Measurements from ENCODE around the gene PARM1. TPM values are rescaled to one million over a fixed set of nuclear protein-coding genes. Genes with fewer than 3 reads are reported as not detected.

PARM1 gene
- 1 to 10 TPM in 1 of 3 donors, under 1 TPM in 2; 0.14 to 1.4 (median 0.24) TPM for total RNA-seq
- 4.8 TPM for total RNA-seq (2013)

GRCh38 chr4:74932832-74933561 is at the start of gene PARM1:
Gene PARM1, plus strand, starts transcription at chr4:74933116. Its CDS starts 212 bp downstream, at chr4:74933328.
- H3K9me3 ChIP-seq (ENCODE audit: control insufficient read depth, insufficient read depth, low read length), result no peaks in the 10 kb centered on the region
- intact Hi-C loops (cut with micrococcal nuclease), result no loop called here
- DNase-seq, result peak in 1 of 2 donors; percentile 4
- H3K36me3 ChIP-seq (ENCODE audit: control insufficient read depth, insufficient read depth, low read length), result no peaks in the 10 kb centered on the region
- Mint-ChIP-seq H3K27ac (no peak within 1 kb of the TSS), H3K27me3 (ENCODE audit: low read depth in 2 of 2) (peaks cover 43 to 44% of the 10 kb centered on the region in 2 donors), H3K36me3 (peaks cover 5% of the 10 kb centered on the region), H3K9me3 (peaks cover 0 to 2% of the 10 kb centered on the region in 2 donors), H3K4me1 (no peaks in the 10 kb centered on the region), H3K4me3 (peak within 1 kb of the TSS; percentile 40)
- WGBS (ENCODE audit: insufficient coverage), result 2% methylated on average over 64 of the region's 64 CpGs
- H3K27me3 ChIP-seq (ENCODE audit: control insufficient read depth, insufficient read depth, low read length), result peaks cover 20% of the 10 kb centered on the region
- peaks cover 9% of the 10 kb centered on the region for H3K4me1 ChIP-seq (ENCODE audit: control insufficient read depth, insufficient read depth, low read length)
- TF ChIP-seq CTCF (IDR thresholded peaks at IDR 0.05), result no peak
- peak within 1 kb of the TSS; percentile 36 for H3K4me3 ChIP-seq (ENCODE audit: low read length)
- H3K27ac ChIP-seq (ENCODE audit: low read length), result no peak within 1 kb of the TSS
- peak; percentile 18 to 62 (median 53) for ATAC-seq

GRCh38 chr4:74884266-74884665 is 48.6 kb upstream of the PARM1 start:
- intact Hi-C loops (cut with micrococcal nuclease), result no loop called here
- H3K36me3 Mint-ChIP-seq, result no peaks in the 10 kb centered on the region
- H3K27ac ChIP-seq (ENCODE audit: low read length), result no peak overlapping the region
- H3K4me3 ChIP-seq (ENCODE audit: low read length), result no peak overlapping the region
- no peak overlapping the region for H3K4me3 Mint-ChIP-seq
- H3K4me1 Mint-ChIP-seq, result no peaks in the 10 kb centered on the region
- H3K9me3 ChIP-seq (ENCODE audit: control insufficient read depth, insufficient read depth, low read length), result no peaks in the 10 kb centered on the region
- H3K4me1 ChIP-seq (ENCODE audit: control insufficient read depth, insufficient read depth, low read length), result no peaks in the 10 kb centered on the region
- no peak for TF ChIP-seq CTCF (IDR thresholded peaks at IDR 0.05)
- H3K27me3 ChIP-seq (ENCODE audit: control insufficient read depth, insufficient read depth, low read length), result no peaks in the 10 kb centered on the region
- no peaks in the 10 kb centered on the region for H3K36me3 ChIP-seq (ENCODE audit: control insufficient read depth, insufficient read depth, low read length)
- DNase-seq (no peak), ATAC-seq (no peak)
- no peak overlapping the region for H3K27ac Mint-ChIP-seq
- peaks cover 3 to 5% of the 10 kb centered on the region in 2 donors for H3K27me3 Mint-ChIP-seq (ENCODE audit: low read depth in 2 of 2)
- H3K9me3 Mint-ChIP-seq, result peaks cover 3 to 8% of the 10 kb centered on the region in 2 donors
- WGBS (ENCODE audit: insufficient coverage), result 53% methylated on average over 1 of the region's 2 CpGs

GRCh38 chr4:74886484-74886883 is 46.4 kb upstream of the PARM1 start:
- H3K9me3 Mint-ChIP-seq, result no peaks in the 10 kb centered on the region
- WGBS (ENCODE audit: insufficient coverage), result 95% methylated on average over 4 of the region's 4 CpGs
- no peak for ATAC-seq

More at GRCh38 chr4:74886484-74886883, 46.4 kb upstream of the PARM1 start:
- Mint-ChIP-seq H3K36me3 (no peaks in the 10 kb centered on the region), H3K4me3 (no peak overlapping the region), H3K27me3 (ENCODE audit: low read depth in 2 of 2) (peaks cover 0 to 3% of the 10 kb centered on the region in 2 donors), H3K4me1 (no peaks in the 10 kb centered on the region), H3K27ac (no peak overlapping the region)
- intact Hi-C loops (cut with micrococcal nuclease), result no loop called here
- Histone ChIP-seq H3K9me3 (ENCODE audit: control insufficient read depth, insufficient read depth, low read length) (no peaks in the 10 kb centered on the region), H3K27ac (ENCODE audit: low read length) (no peak overlapping the region), H3K4me3 (ENCODE audit: low read length) (no peak overlapping the region), H3K36me3 (ENCODE audit: control insufficient read depth, insufficient read depth, low read length) (no peaks in the 10 kb centered on the region), H3K4me1 (ENCODE audit: control insufficient read depth, insufficient read depth, low read length) (no peaks in the 10 kb centered on the region), H3K27me3 (ENCODE audit: control insufficient read depth, insufficient read depth, low read length) (no peaks in the 10 kb centered on the region)
- no peak for DNase-seq
- no peak for TF ChIP-seq CTCF (IDR thresholded peaks at IDR 0.05)

Data from natural killer cell (primary cell).